GM12878 (cell line): ENCODE data around the gene FLNC. TPM values are rescaled to one million over a fixed set of nuclear protein-coding genes. Genes with fewer than 3 reads are reported as not detected.

ENCODE experiments used
- ATAC-seq: fragments of 200-7000 bp; cut with Tn5 transposase; 3 replicates; pipeline ENCODE4 v1.9.1; 2020; ENCODE audit warnings: mild to moderate bottlenecking, moderate library complexity
- BruUV-seq: library from RNA; stranded (reverse); fragments of 400-500 nt; replicated peaks from 2 replicates; lab custom pipeline; 2021; lab: Mats Ljungman, UMichigan
- CTCF ChIA-PET: fragments of 300-600 bp; sonication (Branson Sonifier 250); formaldehyde crosslinking; extraction: SDS; loops from one replicate; lab custom pipeline; 2021; ENCODE audit warnings: inconsistent platforms; lab: Yijun Ruan, JAX
- POLR2A ChIA-PET: fragments of 350-600 bp; formaldehyde crosslinking; extraction: SDS; loops from one replicate; lab custom pipeline; 2021; ENCODE audit warnings: inconsistent platforms; lab: Charles Lee
- RAD21 ChIA-PET: fragments of 300-600 bp; sonication (Branson Sonifier 250); formaldehyde crosslinking; loops from one replicate; lab custom pipeline; 2023; ENCODE audit warnings: antibody characterized with exemption; ENCODE audit not compliant: unreplicated experiment; lab: Charles Lee
- SMC1A ChIA-PET: fragments of 300-600 bp; sonication (Branson Sonifier 250); formaldehyde crosslinking; loops from one replicate; lab custom pipeline; 2023; ENCODE audit not compliant: unreplicated experiment, uncharacterized antibody; lab: Charles Lee
- DNase-seq: peaks from one replicate; pipeline ENCODE4 v3.0.0-alpha.2; 2011; ENCODE audit warnings: low read depth, low spot score
- FAIRE-seq: peaks from 3 replicates; lab custom pipeline; 2011; peaks lifted over from hg19 to GRCh38; lab: Jason Lieb, UNC
- H2AFZ ChIP-seq: 2 replicates; pipeline ENCODE4 v1.6.0; 2011; ENCODE audit warnings: low read depth, low read length, control low read depth; ENCODE audit not compliant: control insufficient read depth
- H3K27ac ChIP-seq: 2 replicates; pipeline ENCODE4 v1.5.1; 2011; ENCODE audit warnings: control low read depth; ENCODE audit not compliant: control insufficient read depth, insufficient read depth
- H3K27me3 ChIP-seq, 2 experiments: replicated peaks in 1 of 2; 2 replicates each; pipeline versions ENCODE4 v1.6.0 to v1.6.1; 2011; ENCODE audit warnings: low read length in 1 of 2; ENCODE audit not compliant: control insufficient read depth in 2 of 2, insufficient read depth in 2 of 2
- H3K36me3 ChIP-seq, 2 experiments: 2 replicates each; pipeline ENCODE4 v1.5.1; 2011; ENCODE audit warnings: low read length in 1 of 2; ENCODE audit not compliant: control insufficient read depth in 2 of 2, insufficient read depth in 2 of 2
- H3K4me1 ChIP-seq: 2 replicates; pipeline ENCODE4 v1.6.1; 2011; ENCODE audit warnings: mild to moderate bottlenecking, low read length, moderate library complexity, mixed read lengths; ENCODE audit not compliant: control insufficient read depth, insufficient read depth
- H3K4me2 ChIP-seq: 2 replicates; pipeline ENCODE4 v1.6.0; 2011; ENCODE audit warnings: control low read depth; ENCODE audit not compliant: control insufficient read depth, insufficient read depth
- H3K4me3 ChIP-seq: fragments of 200-600 bp; sonication (generic); 2 replicates; pipeline ENCODE4 v1.5.1; 2016
- H3K79me2 ChIP-seq: 2 replicates; pipeline ENCODE4 v1.6.0; 2011; ENCODE audit warnings: low read length; ENCODE audit not compliant: control insufficient read depth, insufficient read depth
- H3K9ac ChIP-seq: 2 replicates; pipeline ENCODE4 v1.8.0; 2011; ENCODE audit warnings: low read length, control low read depth, mixed read lengths; ENCODE audit not compliant: control insufficient read depth, insufficient read depth
- H3K9me3 ChIP-seq: replicated peaks from 3 replicates; pipeline ENCODE4 v1.5.1; 2011; ENCODE audit warnings: mild to moderate bottlenecking, low read length; ENCODE audit not compliant: control insufficient read depth, insufficient read depth
- H4K20me1 ChIP-seq: 2 replicates; pipeline ENCODE4 v1.6.0; 2011; ENCODE audit not compliant: control insufficient read depth, insufficient read depth
- CHD4 ChIP-seq: fragments of 200-600 bp; sonication (generic); IDR thresholded peaks from 2 replicates; pipeline ENCODE4 v1.6.1; 2016; ENCODE audit warnings: mild to moderate bottlenecking
- EZH2 ChIP-seq: IDR thresholded peaks from 2 replicates; pipeline ENCODE4 v1.6.1; 2012; ENCODE audit warnings: low read depth, mild to moderate bottlenecking, control low read depth, inconsistent platforms, low read length, borderline replicate concordance; ENCODE audit not compliant: control insufficient read depth
- SMAD5 ChIP-seq: IDR thresholded peaks from 2 replicates; pipeline ENCODE4 v1.6.1; 2016; ENCODE audit warnings: antibody characterized with exemption, low read depth
- SMARCA5 ChIP-seq: fragments of 450-650 bp; IDR thresholded peaks from 2 replicates; pipeline ENCODE4 v1.6.1; 2017; ENCODE audit warnings: mild to moderate bottlenecking
- WGBS: methylation state at CpG from one replicate; pipeline ENCODE4 v1.1.6; 2016; ENCODE audit warnings: low lambda C conversion rate; ENCODE audit not compliant: insufficient replicate concordance, insufficient coverage; ENCODE audit errors: missing lambda C conversion rate; 5-methylcytosine and 5-hydroxymethylcytosine counted together
- in situ Hi-C: fragments of 300-500 bp; cut with MboI; formaldehyde crosslinking; loops from 9 replicates; pipeline ENCODE4 v1.14.3; 2018; ENCODE audit warnings: mixed read lengths
- intact Hi-C: fragments of 100-400 bp; cut with micrococcal nuclease; formaldehyde crosslinking; loops from one replicate; pipeline ENCODE4 v1.14.2; 2022; ENCODE audit not compliant: unreplicated experiment
- polyA plus RNA-seq, 11 experiments: library from polyadenylated mRNA; depleted of rRNA in 4 of 11; unstranded in 6 of 11; stranded (reverse) in 5 of 11; fragments of >200 nt; fragmentation: Nextera tagmentation in 4 of 11; fragmentation: Illumina TruSeq in 1 of 11; extraction: Ambion mirVana in 4 of 11; extraction: Trizol in 1 of 11; gene quantifications; 1 replicate in 1 of 11; 2 replicates in 10 of 11; pipeline versions ENCODE4 v1.2.1 to v1.2.3, GENCODE V29; 2011 to 2016; ENCODE audit warnings: inconsistent platforms in 2 of 11, missing spikeins in 2 of 11, low read depth in 1 of 11
- total RNA-seq, 4 experiments: library from RNA; depleted of rRNA in 3 of 4; stranded (reverse); fragments of >200 nt in 3 of 4; fragmentation: Illumina TruSeq in 1 of 4; extraction: Trizol in 1 of 4; gene quantifications; 2 replicates each; pipeline versions ENCODE4 v1.2.1 to v1.2.3, GENCODE V29; 2013 to 2021
- TF ChIP-seq, protein P1 (sequence below), 3 experiments: IDR thresholded peaks in 2 of 3; conservative IDR thresholded peaks in 1 of 3; 2 replicates each; pipeline ENCODE4 v1.5.1; 2011; ENCODE audit warnings: low read depth in 3 of 3, low read length in 3 of 3, mild to moderate bottlenecking in 3 of 3, control low read depth in 2 of 3, moderate library complexity in 2 of 3, inconsistent platforms in 1 of 3, mixed read lengths in 1 of 3; ENCODE audit not compliant: control insufficient read depth in 2 of 3, insufficient read depth in 1 of 3; ENCODE audit errors: extremely low read depth in 1 of 3

The FLNC gene
- total and polyA plus RNA-seq, 10 of the 15 experiments (the other 5 are each of a cell fraction or from before 2014, with no cell fraction given), result 0.01 to 0.21 (median 0.06) TPM; not detected in 3

DNA sequence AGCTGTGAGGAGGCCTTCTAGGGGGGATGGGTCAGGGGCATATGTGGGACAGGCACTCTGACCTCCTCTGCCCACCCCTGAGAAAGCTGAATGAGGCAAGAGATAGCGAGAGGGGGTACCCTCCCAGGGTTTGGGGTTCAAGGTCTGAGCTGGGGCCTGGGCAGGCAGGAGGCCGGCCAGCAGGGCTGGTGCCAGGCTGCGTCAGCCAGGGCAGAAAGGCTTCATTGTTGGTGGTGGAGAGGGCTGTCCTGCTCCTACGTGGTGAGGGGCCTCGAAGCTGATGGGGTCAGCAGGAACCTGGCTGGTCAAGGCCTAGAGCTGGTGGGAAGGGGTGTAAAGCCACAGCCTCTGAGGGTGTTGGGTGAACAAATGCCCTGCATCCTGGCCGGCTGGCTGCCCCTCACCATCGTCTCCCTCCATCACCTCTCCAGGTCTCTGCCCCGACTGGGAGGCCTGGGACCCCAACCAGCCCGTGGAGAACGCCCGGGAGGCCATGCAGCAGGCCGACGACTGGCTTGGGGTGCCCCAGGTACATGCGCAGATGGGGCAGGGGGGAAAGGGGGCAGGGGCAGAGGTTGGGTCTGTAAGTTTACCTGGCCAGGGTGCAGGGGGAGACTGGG, 6.6 kb downstream of the FLNC start:
- H3K4me2 ChIP-seq, result no peak overlapping the region
- no peaks in the 10 kb centered on the region for H3K79me2 ChIP-seq
- FAIRE-seq (no peak), ATAC-seq (no peak), DNase-seq (no peak)
- CTCF ChIA-PET, result interaction anchor here (1.0 kb wide), 1 partner anchor 47 kb away, joined by 3 read pairs; no protein-coding TSS in a partner anchor
- intact Hi-C loops, result no loop called here
- no peak overlapping the region for H3K4me3 ChIP-seq
- TF ChIP-seq SMAD5 (no peak), SMARCA5 (no peak), EZH2 (no peak), CHD4 (no peak)
- TF ChIP-seq, protein P1, sequence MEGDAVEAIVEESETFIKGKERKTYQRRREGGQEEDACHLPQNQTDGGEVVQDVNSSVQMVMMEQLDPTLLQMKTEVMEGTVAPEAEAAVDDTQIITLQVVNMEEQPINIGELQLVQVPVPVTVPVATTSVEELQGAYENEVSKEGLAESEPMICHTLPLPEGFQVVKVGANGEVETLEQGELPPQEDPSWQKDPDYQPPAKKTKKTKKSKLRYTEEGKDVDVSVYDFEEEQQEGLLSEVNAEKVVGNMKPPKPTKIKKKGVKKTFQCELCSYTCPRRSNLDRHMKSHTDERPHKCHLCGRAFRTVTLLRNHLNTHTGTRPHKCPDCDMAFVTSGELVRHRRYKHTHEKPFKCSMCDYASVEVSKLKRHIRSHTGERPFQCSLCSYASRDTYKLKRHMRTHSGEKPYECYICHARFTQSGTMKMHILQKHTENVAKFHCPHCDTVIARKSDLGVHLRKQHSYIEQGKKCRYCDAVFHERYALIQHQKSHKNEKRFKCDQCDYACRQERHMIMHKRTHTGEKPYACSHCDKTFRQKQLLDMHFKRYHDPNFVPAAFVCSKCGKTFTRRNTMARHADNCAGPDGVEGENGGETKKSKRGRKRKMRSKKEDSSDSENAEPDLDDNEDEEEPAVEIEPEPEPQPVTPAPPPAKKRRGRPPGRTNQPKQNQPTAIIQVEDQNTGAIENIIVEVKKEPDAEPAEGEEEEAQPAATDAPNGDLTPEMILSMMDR (IDR thresholded peaks at IDR 0.05 in 2 of 3, conservative IDR thresholded peaks at IDR 0.05 in 1 of 3; ENCODE audit: control insufficient read depth in 2 of 3, extremely low read depth in 1 of 3, insufficient read depth in 1 of 3, low read depth in 3 of 3, low read length in 3 of 3), result no peak
- TF ChIP-seq, all 136 proteins: peak for 0
- in situ Hi-C loops, result no loop called here
- RAD21 ChIA-PET, result no interaction called here
- no peak overlapping the region for H2AFZ ChIP-seq
- no peaks in the 10 kb centered on the region for H4K20me1 ChIP-seq
- BruUV-seq, result no TSS peak
- SMC1A ChIA-PET, result no interaction called here
- H3K36me3 ChIP-seq, result no peaks in the 10 kb centered on the region
- POLR2A ChIA-PET, result no interaction called here
- no peak overlapping the region for H3K27ac ChIP-seq
- 32% methylated on average over 13 of the region's 14 CpGs for WGBS
- no peaks in the 10 kb centered on the region for H3K9me3 ChIP-seq
- H3K4me1 ChIP-seq, result peaks cover 1% of the 10 kb centered on the region
- H3K9ac ChIP-seq, result no peak overlapping the region
- H3K27me3 ChIP-seq, result peaks cover 0 to 2% of the 10 kb centered on the region in 2 experiments; a peak in 3 of 4 replicates
